Inferior parietal cortex (tissue), 1 donor: ENCODE measurements around the gene SLC12A1.
"Not testable (repeated sequence)": the region's sequence is repeated elsewhere in the genome, so short reads cannot be mapped to it uniquely, and the experiment has no call there.

Experiments
- DNase-seq: peaks from one replicate; pipeline ENCODE4 v3.0.0-alpha.2; 2016; ENCODE audit errors: extremely low spot score

The SLC12A1 gene

GRCh38 chr15:48309740-48310139 lies 103.6 kb downstream of the SLC12A1 start:
- DNase-seq, result no peak

DNA sequence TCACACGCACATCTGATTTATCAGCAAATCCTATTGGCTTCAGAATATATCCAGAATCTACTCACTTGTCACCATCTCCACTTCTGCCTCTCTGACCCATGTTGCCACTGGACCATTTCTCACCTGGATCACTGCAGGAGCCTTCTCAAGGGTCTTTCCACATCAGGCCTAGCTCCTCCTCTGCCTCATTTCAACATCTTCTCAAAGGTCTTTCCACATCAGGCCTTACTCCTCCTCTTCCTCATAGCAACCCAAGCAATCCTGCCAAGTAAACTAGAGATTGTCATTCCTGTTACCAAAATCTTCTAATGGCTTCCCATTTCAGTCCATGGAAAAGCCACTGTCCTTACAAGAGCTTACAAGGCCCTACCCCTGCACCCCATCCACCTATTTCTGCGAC lies 107.1 kb downstream of the SLC12A1 start:
- DNase-seq, result no peak

DNA sequence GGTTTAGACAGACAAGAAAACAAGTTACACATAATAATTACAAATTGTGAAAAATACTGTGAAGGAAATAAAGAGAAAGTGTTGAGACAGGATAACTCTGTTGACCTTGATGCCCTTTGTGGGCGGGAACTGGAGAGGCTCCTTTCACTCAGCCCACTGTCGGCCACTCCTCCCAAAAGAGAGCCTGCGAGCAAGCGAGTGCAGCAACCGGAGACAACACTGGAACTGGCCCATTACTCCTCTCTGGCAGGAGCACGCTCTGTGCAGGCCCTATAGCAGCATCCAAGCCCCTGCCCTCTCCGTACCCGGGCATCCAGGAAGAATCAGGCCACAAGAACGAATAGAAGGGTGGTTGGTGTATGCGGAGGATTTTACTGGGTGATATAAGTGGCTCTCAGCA lies 108.9 kb downstream of the SLC12A1 start:
- no peak for DNase-seq

GRCh38 chr15:48317221-48317620 lies 111.1 kb downstream of the SLC12A1 start:
- DNase-seq, result no peak

- no peak for DNase-seq
Measured at GRCh38 chr15:48318131-48318530, 112.0 kb downstream of the SLC12A1 start.

- no peak for DNase-seq
Measured at GRCh38 chr15:48323294-48323693, 117.2 kb downstream of the SLC12A1 start.

GRCh38 chr15:48324949-48325348 lies 118.8 kb downstream of the SLC12A1 start:
- no peak for DNase-seq

DNA sequence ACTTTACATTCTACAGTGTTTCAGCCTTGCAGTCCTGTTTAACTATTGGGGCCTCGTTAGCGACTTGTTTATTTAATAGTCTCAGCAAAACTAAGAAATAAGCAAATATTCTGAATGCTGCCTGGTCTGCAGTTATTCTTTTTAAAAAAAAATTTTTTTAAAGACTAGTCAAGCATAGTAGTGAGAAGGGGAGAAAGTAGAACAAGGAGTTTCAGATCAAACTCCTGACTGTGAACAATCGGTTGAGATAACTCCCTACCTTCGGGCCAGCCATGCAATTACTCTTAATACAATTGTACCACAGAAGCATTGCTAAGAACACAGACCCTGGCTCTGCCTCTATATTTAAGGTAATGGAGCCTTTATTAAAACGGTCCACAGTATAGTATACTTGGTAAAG lies 119.3 kb downstream of the SLC12A1 start:
- DNase-seq, result no peak

- DNase-seq, result not testable (repeated sequence)
Measured at GRCh38 chr15:48326180-48326579, 120.1 kb downstream of the SLC12A1 start.

GRCh38 chr15:48330105-48330785 lies 124.1 kb downstream of the SLC12A1 start:
- peak; percentile 19 for DNase-seq

DNA sequence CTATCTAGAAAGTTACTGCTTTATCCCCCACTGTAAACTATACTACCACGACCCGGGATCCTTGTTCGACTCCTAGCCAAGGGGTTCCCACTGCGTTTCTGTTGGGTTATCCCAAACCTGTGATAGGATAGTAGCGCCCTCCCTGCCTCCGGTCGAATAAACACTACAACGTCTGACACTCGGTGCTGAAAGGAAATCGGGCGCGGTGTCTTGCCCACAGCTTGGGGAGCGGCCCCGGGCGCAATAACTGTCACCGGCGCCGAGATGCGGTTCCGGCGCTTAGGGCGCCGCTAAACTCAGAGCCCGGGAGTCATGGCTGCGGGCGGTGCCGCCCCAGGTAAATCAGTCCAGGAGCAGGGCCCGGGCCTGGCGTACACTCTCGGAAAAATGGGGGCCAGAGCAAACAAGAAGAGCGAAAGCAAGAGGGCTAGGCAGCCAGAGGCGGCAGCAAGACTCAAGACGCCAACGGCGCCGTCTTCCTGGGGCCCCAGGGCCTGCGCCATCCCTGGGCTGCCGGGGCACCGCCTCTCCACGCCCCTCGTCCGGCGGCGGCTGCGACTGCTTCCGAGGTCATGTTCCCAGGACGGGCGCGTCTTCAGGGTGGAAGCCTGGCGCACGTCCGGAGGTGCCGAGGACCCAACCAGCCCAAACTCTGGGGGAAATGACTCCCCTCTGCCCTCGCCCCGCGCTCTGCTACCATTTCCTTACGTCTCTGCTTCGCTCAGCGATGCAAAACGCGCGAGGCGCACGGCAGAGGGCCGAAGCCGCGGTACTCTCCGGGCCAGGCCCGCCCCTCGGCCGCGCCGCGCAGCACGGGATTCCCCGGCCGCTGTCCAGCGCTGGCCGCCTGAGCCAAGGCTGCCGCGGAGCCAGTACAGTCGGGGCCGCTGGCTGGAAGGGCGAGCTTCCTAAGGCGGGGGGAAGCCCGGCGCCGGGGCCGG lies 125.0 kb downstream of the SLC12A1 start, which contains the start of gene DUT:
Gene DUT (plus strand): TSS at position 575 of the 941 bp plus-strand sequence. CDS start 87 bp downstream, at position 662.
- peak; percentile 85 for DNase-seq

GRCh38 chr15:48331796-48332641 lies 125.9 kb downstream of the SLC12A1 start:
- peak; percentile 61 for DNase-seq

- DNase-seq, result no peak
Measured at GRCh38 chr15:48332642-48333034, 126.5 kb downstream of the SLC12A1 start.

DNA sequence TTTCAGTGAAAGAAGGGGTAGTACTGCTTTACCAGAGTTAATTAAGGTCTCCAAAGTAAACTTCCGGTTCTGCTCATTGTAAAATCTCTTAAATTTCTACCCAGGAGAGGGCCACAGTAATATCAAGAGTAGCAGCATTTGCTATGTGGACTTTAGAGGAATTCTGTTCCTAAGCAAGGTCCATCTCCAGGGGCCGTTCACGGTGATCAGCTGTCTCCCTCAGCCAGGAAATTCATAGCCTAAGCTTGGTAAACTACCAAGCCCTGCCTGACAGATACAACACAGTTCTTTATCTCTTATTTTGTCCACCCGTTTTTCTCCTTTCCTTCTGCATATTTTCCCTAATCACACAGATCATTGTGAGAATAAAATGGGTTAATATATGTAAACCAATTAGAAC lies 127.4 kb downstream of the SLC12A1 start:
- no peak for DNase-seq

GRCh38 chr15:48334260-48334659 lies 128.2 kb downstream of the SLC12A1 start:
- no peak for DNase-seq

DNA sequence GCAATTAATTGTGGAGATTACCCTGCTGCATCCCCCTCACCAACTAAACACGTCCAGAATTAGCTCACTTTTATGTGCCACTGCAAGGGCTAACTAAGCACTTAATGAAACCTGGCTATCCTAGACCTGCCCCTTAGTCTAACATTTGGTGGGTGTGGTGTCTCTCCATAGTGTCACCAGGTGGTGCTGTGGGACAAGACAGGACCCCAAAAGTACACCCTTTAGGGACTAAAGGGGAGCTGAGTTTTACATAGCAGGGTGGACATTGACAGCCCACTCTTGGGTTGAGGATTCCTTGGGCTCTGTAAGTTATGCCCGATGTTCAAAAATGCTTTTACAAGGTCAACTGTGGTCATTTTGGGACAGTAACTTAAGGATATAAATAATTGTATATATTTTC lies 130.8 kb downstream of the SLC12A1 start:
- no peak for DNase-seq

- DNase-seq, result no peak
Measured at GRCh38 chr15:48337607-48338006, 131.5 kb downstream of the SLC12A1 start.

GRCh38 chr15:48340111-48340510 lies 134.0 kb downstream of the SLC12A1 start:
- DNase-seq, result no peak

DNA sequence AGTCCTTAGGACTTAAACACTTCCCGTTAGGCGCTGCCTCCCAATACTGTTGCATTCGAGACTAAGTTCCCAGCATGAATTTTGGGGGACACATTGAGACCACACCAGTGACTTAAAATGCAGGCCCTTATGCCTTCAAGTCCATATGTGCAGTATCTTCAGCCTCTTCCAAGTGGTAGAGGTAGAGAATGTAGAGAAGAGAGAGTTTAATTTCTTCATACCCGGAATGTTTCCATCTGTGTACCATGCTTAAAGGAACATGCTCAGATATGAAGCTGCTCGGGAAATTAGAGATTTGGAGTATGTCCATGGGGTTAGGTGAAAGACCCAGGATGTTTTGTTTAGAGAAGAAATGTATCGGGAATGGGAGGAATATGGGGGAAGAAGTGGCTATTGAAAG lies 137.8 kb downstream of the SLC12A1 start:
- DNase-seq, result no peak

GRCh38 chr15:48345516-48345915 lies 139.4 kb downstream of the SLC12A1 start:
- no peak for DNase-seq

GRCh38 chr15:48352474-48353072 lies 146.5 kb downstream of the SLC12A1 start:
- DNase-seq, result peak; percentile 83
